MM.1S (cell line): Measurements from ENCODE around the gene L3MBTL4.

Source experiments
- DNase-seq: peaks from one replicate; pipeline ENCODE4 v3.0.0-alpha.2; 2015
- H2AFZ ChIP-seq: fragments of 300-600 bp; sonication (generic); 2 replicates; pipeline ENCODE4 v1.6.0; 2016; ENCODE audit warnings: antibody characterized with exemption, low read length
- H3F3A ChIP-seq: fragments of 300-600 bp; sonication (generic); 2 replicates; pipeline ENCODE4 v1.6.1; 2016; ENCODE audit warnings: mild to moderate bottlenecking, antibody characterized with exemption, low read length, moderate library complexity, mixed read lengths; ENCODE audit not compliant: insufficient read depth
- H3K27ac ChIP-seq: fragments of 300-600 bp; sonication (generic); 2 replicates; pipeline ENCODE4 v1.5.1; 2016; ENCODE audit warnings: mild to moderate bottlenecking, low read length
- H3K27me3 ChIP-seq: fragments of 300-600 bp; sonication (generic); replicated peaks from 2 replicates; pipeline ENCODE4 v1.6.0; 2016; ENCODE audit warnings: low read length; ENCODE audit not compliant: insufficient read depth
- H3K36me3 ChIP-seq: fragments of 300-600 bp; sonication (generic); replicated peaks from 2 replicates; pipeline ENCODE4 v1.6.1; 2016; ENCODE audit warnings: mild to moderate bottlenecking, low read length, mixed read lengths; ENCODE audit not compliant: insufficient read depth
- H3K4me1 ChIP-seq: fragments of 300-600 bp; sonication (generic); 2 replicates; pipeline ENCODE4 v1.6.1; 2016; ENCODE audit warnings: low read length, mixed read lengths
- H3K4me2 ChIP-seq: fragments of 300-600 bp; sonication (generic); 2 replicates; pipeline ENCODE4 v1.6.0; 2016; ENCODE audit warnings: low read depth, low read length
- H3K4me3 ChIP-seq: fragments of 300-600 bp; sonication (generic); 2 replicates; pipeline ENCODE4 v1.5.1; 2016; ENCODE audit warnings: low read length, mixed read lengths
- H3K79me2 ChIP-seq: fragments of 300-600 bp; sonication (generic); 2 replicates; pipeline ENCODE4 v1.6.1; 2016; ENCODE audit warnings: mixed run types, low read length, mixed read lengths
- H3K9ac ChIP-seq: fragments of 300-600 bp; sonication (generic); 2 replicates; pipeline ENCODE4 v1.6.1; 2016; ENCODE audit warnings: low read length, mixed read lengths
- H3K9me2 ChIP-seq: fragments of 300-600 bp; sonication (generic); replicated peaks from 2 replicates; pipeline ENCODE4 v1.6.1; 2016; ENCODE audit warnings: mild to moderate bottlenecking, low read length, mixed read lengths; ENCODE audit not compliant: insufficient read depth
- H3K9me3 ChIP-seq: fragments of 300-600 bp; sonication (generic); replicated peaks from 2 replicates; pipeline ENCODE4 v1.6.1; 2016; ENCODE audit warnings: mild to moderate bottlenecking, low read length, mixed read lengths; ENCODE audit not compliant: insufficient read depth
- H4K20me1 ChIP-seq: fragments of 300-600 bp; sonication (generic); 2 replicates; pipeline ENCODE4 v1.6.1; 2016; ENCODE audit warnings: mild to moderate bottlenecking, low read length, moderate library complexity, mixed read lengths; ENCODE audit not compliant: insufficient read depth
- EZH2 ChIP-seq: fragments of 300-600 bp; sonication (generic); optimal IDR thresholded peaks from 2 replicates; pipeline ENCODE3; 2017; ENCODE audit warnings: low read depth, mild to moderate bottlenecking, antibody characterized with exemption, low read length, mixed read lengths
- EZH2phosphoT487 ChIP-seq: fragments of 300-600 bp; sonication (generic); IDR thresholded peaks from 2 replicates; pipeline ENCODE4 v1.6.1; 2018; ENCODE audit warnings: antibody characterized with exemption, low read length
- TF ChIP-seq, protein P1 (sequence below): fragments of 300-600 bp; sonication (generic); IDR thresholded peaks from 2 replicates; pipeline ENCODE4 v1.5.1; 2016; ENCODE audit warnings: antibody characterized with exemption, low read length, mixed read lengths

The L3MBTL4 gene

DNA sequence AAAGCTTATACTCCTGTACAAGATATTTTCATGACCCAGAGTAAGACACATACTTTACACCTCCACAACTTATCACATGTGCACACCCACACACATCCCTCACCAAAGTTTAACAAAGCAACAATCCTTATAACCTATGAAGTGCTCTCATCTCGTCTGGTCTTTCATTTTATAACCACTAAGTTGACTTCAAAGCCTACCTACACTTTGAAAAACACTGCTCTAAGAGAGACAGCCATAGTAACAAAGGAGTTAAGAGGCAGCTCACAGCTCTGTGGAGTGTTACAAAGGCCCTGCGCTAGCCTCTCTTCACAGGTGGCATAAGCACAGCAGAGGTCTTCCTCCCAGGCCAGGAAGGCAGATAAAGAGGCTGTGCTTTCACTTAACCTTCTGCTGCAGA lies 449.7 kb downstream of the L3MBTL4 start:
- no peaks in the 10 kb centered on the region for H3K4me1 ChIP-seq
- no peaks in the 10 kb centered on the region for H3F3A ChIP-seq
- H3K9me3 ChIP-seq: no peaks in the 10 kb centered on the region
- no peaks in the 10 kb centered on the region for H4K20me1 ChIP-seq
- no peak overlapping the region for H3K9ac ChIP-seq
- H3K79me2 ChIP-seq: no peaks in the 10 kb centered on the region
- TF ChIP-seq EZH2: no peak
- TF ChIP-seq EZH2phosphoT487: no peak
- TF ChIP-seq, protein P1, sequence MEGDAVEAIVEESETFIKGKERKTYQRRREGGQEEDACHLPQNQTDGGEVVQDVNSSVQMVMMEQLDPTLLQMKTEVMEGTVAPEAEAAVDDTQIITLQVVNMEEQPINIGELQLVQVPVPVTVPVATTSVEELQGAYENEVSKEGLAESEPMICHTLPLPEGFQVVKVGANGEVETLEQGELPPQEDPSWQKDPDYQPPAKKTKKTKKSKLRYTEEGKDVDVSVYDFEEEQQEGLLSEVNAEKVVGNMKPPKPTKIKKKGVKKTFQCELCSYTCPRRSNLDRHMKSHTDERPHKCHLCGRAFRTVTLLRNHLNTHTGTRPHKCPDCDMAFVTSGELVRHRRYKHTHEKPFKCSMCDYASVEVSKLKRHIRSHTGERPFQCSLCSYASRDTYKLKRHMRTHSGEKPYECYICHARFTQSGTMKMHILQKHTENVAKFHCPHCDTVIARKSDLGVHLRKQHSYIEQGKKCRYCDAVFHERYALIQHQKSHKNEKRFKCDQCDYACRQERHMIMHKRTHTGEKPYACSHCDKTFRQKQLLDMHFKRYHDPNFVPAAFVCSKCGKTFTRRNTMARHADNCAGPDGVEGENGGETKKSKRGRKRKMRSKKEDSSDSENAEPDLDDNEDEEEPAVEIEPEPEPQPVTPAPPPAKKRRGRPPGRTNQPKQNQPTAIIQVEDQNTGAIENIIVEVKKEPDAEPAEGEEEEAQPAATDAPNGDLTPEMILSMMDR: no peak
- no peak overlapping the region for H3K4me3 ChIP-seq
- DNase-seq: no peak
- no peak overlapping the region for H3K4me2 ChIP-seq
- no peak overlapping the region for H2AFZ ChIP-seq
- no peaks in the 10 kb centered on the region for H3K36me3 ChIP-seq
- H3K27me3 ChIP-seq: no peaks in the 10 kb centered on the region
- no peaks in the 10 kb centered on the region for H3K9me2 ChIP-seq
- H3K27ac ChIP-seq: no peak overlapping the region

DNA sequence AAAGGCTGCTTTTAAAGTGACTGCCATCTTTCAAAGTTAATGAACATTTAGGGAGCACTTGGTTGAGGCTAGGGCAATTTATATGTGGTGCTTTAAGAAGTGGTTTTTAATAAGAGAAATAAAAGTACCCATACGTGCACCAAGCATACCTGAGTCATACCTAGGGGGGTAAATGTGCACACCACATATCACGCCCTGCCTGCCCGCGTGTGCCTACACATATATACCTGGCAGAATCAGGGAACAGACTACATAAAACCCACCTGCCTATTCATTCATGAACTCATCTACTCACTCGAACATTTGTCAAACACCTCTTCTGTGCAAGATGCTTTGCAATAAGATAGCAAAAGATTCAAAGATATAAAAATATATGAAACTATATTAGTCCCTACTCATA lies 450.1 kb downstream of the L3MBTL4 start:
- H3K4me3 ChIP-seq: no peak overlapping the region
- H3K27ac ChIP-seq: no peak overlapping the region
- no peaks in the 10 kb centered on the region for H3K4me1 ChIP-seq
- no peaks in the 10 kb centered on the region for H3K36me3 ChIP-seq
- TF ChIP-seq, protein P1: no peak
- TF ChIP-seq EZH2: no peak
- no peak for TF ChIP-seq EZH2phosphoT487
- no peaks in the 10 kb centered on the region for H3K9me3 ChIP-seq
- H3K9ac ChIP-seq: no peak overlapping the region
- no peaks in the 10 kb centered on the region for H3K27me3 ChIP-seq
- H4K20me1 ChIP-seq: no peaks in the 10 kb centered on the region
- no peak overlapping the region for H3K4me2 ChIP-seq
- H3K79me2 ChIP-seq: no peaks in the 10 kb centered on the region
- H2AFZ ChIP-seq: no peak overlapping the region
- DNase-seq: no peak
- no peaks in the 10 kb centered on the region for H3K9me2 ChIP-seq
- no peaks in the 10 kb centered on the region for H3F3A ChIP-seq

DNA sequence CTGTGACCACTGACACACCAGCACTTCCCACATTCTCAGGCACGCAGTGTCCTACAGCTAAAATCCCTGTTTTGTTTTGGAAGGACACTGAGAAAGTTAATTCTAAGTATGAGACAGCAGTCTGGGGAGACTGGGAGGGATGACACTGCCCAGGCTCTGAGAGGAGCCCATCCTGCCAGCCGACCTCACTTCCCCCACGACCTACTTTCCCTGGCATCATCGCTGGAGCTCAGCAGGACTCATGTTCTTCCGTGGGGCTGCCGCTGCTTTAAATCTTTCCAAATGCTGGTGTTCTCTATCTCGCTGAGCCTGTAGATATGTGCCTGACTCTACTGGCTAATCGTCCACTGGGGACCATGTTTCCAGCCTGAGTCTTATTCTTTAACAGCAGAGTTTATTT lies 450.6 kb downstream of the L3MBTL4 start:
- H3K79me2 ChIP-seq: no peaks in the 10 kb centered on the region
- H3K4me2 ChIP-seq: no peak overlapping the region

More for the DNA sequence above, 450.6 kb downstream of the L3MBTL4 start:
- Histone ChIP-seq H3K9me3 (no peaks in the 10 kb centered on the region), H3K27me3 (no peaks in the 10 kb centered on the region), H4K20me1 (no peaks in the 10 kb centered on the region), H2AFZ (no peak overlapping the region), H3K27ac (no peak overlapping the region), H3K4me3 (no peak overlapping the region), H3F3A (no peaks in the 10 kb centered on the region), H3K9ac (no peak overlapping the region), H3K36me3 (no peaks in the 10 kb centered on the region), H3K4me1 (no peaks in the 10 kb centered on the region), H3K9me2 (no peaks in the 10 kb centered on the region)
- TF ChIP-seq EZH2phosphoT487: no peak
- TF ChIP-seq, protein P1: no peak
- no peak for TF ChIP-seq EZH2
- DNase-seq: no peak
